Bladder microvascular endothelial cell (primary cell): ENCODE measurements around the gene PLXND1. TPM values are rescaled to one million over a fixed set of nuclear protein-coding genes. Genes with fewer than 3 reads are reported as not detected.

Experiments used
- total RNA-seq: library from RNA; depleted of rRNA; stranded (reverse); fragments of >200 nt; gene quantifications from 2 replicates; pipeline ENCODE4 v1.2.3, GENCODE V29; 2014

Gene PLXND1, protein sequence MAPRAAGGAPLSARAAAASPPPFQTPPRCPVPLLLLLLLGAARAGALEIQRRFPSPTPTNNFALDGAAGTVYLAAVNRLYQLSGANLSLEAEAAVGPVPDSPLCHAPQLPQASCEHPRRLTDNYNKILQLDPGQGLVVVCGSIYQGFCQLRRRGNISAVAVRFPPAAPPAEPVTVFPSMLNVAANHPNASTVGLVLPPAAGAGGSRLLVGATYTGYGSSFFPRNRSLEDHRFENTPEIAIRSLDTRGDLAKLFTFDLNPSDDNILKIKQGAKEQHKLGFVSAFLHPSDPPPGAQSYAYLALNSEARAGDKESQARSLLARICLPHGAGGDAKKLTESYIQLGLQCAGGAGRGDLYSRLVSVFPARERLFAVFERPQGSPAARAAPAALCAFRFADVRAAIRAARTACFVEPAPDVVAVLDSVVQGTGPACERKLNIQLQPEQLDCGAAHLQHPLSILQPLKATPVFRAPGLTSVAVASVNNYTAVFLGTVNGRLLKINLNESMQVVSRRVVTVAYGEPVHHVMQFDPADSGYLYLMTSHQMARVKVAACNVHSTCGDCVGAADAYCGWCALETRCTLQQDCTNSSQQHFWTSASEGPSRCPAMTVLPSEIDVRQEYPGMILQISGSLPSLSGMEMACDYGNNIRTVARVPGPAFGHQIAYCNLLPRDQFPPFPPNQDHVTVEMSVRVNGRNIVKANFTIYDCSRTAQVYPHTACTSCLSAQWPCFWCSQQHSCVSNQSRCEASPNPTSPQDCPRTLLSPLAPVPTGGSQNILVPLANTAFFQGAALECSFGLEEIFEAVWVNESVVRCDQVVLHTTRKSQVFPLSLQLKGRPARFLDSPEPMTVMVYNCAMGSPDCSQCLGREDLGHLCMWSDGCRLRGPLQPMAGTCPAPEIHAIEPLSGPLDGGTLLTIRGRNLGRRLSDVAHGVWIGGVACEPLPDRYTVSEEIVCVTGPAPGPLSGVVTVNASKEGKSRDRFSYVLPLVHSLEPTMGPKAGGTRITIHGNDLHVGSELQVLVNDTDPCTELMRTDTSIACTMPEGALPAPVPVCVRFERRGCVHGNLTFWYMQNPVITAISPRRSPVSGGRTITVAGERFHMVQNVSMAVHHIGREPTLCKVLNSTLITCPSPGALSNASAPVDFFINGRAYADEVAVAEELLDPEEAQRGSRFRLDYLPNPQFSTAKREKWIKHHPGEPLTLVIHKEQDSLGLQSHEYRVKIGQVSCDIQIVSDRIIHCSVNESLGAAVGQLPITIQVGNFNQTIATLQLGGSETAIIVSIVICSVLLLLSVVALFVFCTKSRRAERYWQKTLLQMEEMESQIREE (N-terminal part only)
- 488 and 829 TPM in 2 replicates for total RNA-seq

DNA sequence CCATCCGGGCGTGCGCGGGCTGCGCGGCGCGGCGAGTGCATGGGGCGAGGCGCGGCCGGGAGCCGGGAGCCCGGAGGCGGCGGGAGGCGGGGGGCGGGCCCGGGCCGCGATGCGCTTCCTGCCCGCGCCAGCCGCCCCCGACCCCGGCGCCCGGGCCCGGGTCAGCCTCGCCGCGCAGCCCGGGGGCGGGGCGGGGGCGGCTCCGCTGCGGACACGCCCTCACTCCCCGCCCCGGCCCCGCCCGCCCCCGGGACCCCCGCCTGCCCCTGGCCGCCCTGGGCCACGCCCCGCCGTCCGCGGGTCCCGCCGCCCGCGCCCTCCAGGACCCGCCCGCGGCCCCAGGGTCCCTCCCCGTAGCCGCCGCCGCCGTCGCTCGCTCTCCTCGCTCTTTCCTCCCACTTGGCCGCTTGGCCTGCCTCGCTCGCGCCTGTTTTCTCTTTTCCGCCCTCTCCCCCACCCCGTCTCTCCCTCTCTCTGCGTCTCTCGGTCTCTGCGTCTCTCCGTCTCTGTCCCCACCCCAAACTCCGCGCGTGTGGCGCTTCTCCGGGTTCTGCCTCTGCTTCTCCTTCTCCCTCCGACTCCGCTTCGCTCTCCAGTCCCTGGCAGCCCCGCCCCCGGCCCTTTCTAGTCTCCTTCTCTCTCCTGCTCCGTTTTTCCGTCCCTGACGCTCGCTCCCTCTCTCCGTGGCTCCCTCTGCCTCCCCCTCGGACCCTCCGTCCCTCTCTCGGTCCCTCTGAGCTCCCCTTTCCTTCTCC is at the start of gene PLXND1:
TSS of gene PLXND1 (minus strand) at position 41 of the 755 bp plus-strand sequence. CDS start at position 4, 37 bp downstream.

DNA sequence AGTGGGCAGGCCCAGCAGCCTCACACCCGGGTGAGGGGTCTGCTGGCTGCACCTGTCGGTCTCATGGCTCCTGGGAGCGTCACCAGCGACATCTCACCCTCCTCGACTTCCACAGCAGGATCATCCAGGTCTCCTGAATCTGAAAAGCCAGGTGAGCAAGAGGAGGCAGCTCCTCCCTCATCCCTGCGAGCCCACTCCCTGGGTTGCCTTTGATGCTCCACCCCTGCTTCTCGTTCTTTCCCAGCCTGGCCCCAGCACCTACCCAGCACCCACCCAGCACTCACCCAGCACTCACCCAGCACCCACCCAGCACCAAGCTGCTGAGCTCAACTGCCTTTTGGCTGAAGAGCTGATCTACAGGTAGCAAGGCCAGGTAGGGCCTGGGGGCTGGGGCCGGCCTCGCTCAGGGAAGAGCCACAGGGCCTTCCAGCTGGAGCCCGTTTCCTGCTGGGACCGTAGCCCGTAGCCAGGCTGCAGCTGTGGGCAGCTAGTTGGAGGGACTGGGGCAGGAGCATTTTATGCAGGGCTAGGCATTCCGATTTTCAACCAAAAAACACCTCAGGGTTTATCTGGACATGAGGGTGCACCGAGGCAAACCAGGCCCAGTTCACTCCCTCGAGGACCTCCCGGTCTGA is 63.2 kb downstream of the PLXND1 start, which contains the start of gene H1-8:
TSS of gene H1-8 (plus strand) at position 20 of the 635 bp plus-strand sequence. CDS start at position 64, 44 bp downstream.

DNA sequence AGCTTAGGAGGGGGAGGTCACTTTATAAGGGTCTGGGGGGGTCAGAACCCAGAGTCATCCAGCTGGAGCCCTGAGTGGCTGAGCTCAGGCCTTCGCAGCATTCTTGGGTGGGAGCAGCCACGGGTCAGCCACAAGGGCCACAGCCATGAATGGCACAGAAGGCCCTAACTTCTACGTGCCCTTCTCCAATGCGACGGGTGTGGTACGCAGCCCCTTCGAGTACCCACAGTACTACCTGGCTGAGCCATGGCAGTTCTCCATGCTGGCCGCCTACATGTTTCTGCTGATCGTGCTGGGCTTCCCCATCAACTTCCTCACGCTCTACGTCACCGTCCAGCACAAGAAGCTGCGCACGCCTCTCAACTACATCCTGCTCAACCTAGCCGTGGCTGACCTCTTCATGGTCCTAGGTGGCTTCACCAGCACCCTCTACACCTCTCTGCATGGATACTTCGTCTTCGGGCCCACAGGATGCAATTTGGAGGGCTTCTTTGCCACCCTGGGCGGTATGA is 77.8 kb downstream of the PLXND1 start, which contains the start of gene RHO:
TSS of gene RHO (plus strand) at position 51 of the 512 bp plus-strand sequence. CDS start at position 146, 95 bp downstream.

Other genes with a start within 250 kb of the PLXND1 start
- gene EFCAB12, start 178.0 kb downstream of the PLXND1 start, total RNA-seq, result 0.06 TPM in 1 of 2 replicates, not detected in the other
- gene MBD4, start 166.7 kb downstream of the PLXND1 start, total RNA-seq, result 19.3 and 30.5 TPM in 2 replicates
- gene IFT122, start 166.5 kb downstream of the PLXND1 start, total RNA-seq, result 24.0 and 38.5 TPM in 2 replicates
- gene RHO, start 78.0 kb downstream of the PLXND1 start, total RNA-seq, result not detected in 2 replicates
- not detected in 2 replicates for gene H1-8, start 63.5 kb downstream of the PLXND1 start, total RNA-seq